Fibroblast of skin of left quadriceps (primary cell): ENCODE results near the gene FMN1.

Source experiments
- DNase-seq, 2 experiments: peaks; one replicate each; pipeline ENCODE4 v3.0.0-alpha.2; 2013; ENCODE audit warnings: low read depth in 2 of 2

The FMN1 gene

GRCh38 chr15:32828507-32829186, 365.9 kb downstream of the FMN1 start:
- DNase-seq, result peak; percentile 94 to 95

GRCh38 chr15:32826685-32827084, 367.8 kb downstream of the FMN1 start:
- DNase-seq, result no peak

DNA sequence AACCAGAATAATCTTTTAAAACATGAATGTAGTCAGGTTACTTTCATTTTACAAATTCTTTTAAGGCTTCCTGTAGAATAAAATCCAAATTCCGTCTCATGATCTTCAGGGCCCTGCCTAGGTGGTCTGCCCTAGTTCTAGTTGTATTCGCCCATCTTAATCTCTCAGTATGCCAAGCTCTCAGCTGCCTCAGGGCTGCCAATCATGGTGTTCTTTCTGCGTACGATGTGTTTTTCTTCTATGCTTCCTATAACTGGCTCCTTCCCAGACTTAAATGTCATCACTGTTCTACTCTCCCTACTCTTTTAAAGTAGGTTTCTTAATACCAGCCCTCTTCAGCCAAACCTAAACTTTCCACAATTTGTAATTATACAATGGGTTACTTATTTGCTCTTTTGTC, 369.3 kb downstream of the FMN1 start:
- DNase-seq, result no peak

- DNase-seq, result peak; percentile 91
Measured at GRCh38 chr15:32824777-32825176, 369.7 kb downstream of the FMN1 start.

DNA sequence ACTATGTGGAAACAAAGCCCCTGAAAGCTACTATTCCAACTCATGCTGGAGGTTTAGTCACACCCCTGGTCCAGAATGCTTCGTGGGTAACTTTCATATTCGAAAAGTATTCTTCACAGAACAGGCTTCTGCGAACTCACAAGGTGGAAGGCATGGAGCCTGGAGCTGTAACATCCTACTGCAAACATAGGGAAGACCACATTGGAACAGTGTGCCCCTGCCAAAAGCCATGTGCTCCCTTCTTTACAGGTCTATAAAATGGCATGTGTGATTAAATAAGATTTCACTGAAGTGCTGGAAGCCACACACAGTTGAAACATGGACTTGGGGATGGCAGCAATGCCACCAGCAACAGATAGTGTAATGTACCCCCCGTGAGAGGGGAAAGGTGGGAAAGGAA, 370.8 kb downstream of the FMN1 start:
- DNase-seq, result no peak

DNA sequence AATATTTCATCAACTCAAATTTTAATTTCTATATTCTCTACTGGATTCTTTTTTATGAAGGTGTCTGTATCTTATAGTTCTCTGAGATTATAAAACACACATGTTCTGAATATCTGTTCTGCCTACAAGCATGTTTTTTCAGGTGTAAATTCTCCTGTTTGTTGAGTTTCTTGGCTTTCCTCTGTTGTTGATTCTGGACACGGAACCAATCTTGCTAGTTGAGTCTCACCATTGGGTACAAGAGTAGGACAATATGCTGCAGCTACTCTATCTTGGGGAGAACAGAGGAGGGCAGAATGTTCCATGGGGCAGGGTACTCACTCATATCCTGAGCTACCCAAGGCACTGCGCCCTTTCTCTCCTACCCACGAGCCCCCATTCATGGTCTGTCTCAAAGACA, 371.8 kb downstream of the FMN1 start:
- DNase-seq, result no peak

- peak; percentile 75 for DNase-seq
Measured at GRCh38 chr15:32819448-32819847, 375.1 kb downstream of the FMN1 start.

DNA sequence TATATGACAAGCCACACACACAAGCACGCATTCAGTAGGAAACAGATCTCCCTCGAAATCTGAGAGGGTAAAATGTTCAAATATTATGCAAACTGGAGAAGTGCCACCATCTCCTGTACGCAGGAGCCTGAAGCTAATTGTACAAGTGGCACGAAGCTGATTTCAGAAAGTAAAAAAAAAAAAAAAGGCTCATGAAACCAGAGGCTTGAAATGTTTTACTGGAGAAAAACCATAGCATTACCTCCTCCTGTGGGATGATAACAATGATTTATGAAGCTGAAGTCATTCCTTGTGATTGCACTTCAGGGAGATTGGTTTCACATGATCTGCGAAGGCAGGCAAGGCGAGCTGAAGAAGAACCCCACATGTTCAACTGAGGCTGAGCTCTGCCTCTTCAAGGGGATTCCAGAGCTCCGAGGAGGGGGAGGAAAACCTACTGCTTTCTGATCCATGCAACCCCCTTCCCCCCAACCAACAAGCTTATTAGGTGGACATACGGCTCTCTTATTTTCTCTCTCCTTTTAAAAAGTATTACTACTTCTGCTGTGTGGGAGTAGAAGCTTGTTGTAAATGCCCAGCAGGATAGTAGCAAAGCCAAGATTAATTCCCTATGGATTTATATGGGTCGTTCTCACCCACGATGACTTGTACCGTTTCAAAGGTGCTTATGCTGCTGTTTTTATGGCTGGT, 375.6 kb downstream of the FMN1 start:
- peak; percentile 97 for DNase-seq

GRCh38 chr15:32817577-32817976, 376.9 kb downstream of the FMN1 start:
- no peak for DNase-seq

GRCh38 chr15:32807331-32807730, 387.2 kb downstream of the FMN1 start:
- DNase-seq, result no peak

GRCh38 chr15:32803631-32804030, 390.9 kb downstream of the FMN1 start:
- DNase-seq, result no peak

- DNase-seq, result peak; percentile 96
Measured at GRCh38 chr15:32802286-32802936, 392.1 kb downstream of the FMN1 start.

- DNase-seq, result peak in 1 of 2 experiments; percentile 47
Measured at GRCh38 chr15:32799936-32800535, 394.5 kb downstream of the FMN1 start.

DNA sequence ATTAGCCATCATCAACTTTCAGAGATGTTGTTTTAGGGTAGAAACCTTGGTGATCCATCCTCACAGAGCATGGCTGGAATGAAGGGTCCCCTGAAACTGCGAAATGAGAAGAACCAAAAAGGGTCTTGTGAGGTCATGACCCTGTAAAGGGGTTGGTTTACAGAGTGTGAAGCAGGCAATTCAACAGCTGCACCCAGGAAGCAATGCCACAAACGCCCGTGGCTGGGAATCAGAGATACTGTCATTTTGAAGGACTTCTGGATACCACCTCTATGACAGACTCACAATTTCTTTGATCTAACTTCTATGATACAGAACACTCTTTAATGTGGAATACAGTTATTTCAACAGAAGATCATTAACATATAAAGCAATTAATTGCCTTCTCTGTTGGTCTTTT, 397.7 kb downstream of the FMN1 start:
- DNase-seq, result no peak

- no peak for DNase-seq
Measured at GRCh38 chr15:32794973-32795372, 399.5 kb downstream of the FMN1 start.

- no peak for DNase-seq
Measured at GRCh38 chr15:32792436-32792835, 402.1 kb downstream of the FMN1 start.

- peak; percentile 43 to 49 for DNase-seq
Measured at GRCh38 chr15:32790352-32790999, 404.0 kb downstream of the FMN1 start.

DNA sequence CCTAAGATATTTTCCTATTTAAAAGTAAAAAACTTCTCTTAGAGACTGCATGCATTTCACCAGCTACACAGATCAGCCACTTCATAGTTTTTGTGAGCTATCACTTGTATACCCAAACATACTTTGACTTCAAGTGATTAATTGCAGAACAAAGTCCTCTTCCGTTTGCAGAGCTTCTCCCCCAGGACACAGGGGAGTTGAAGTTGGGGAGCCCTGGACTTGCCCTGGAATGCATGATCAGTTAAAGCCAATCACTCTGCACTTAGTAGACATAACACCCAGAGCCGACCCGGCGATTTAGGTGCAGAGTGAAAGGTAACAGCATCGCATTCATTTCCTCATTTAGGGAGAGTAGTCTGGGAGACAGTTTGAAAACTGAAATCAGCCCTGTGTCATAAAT, 406.6 kb downstream of the FMN1 start:
- no peak for DNase-seq

GRCh38 chr15:32786906-32787305, 407.6 kb downstream of the FMN1 start:
- no peak for DNase-seq

- DNase-seq, result no peak
Measured at GRCh38 chr15:32784581-32784980, 409.9 kb downstream of the FMN1 start.

- no peak for DNase-seq
Measured at GRCh38 chr15:32781781-32782180, 412.7 kb downstream of the FMN1 start.
